Bronchial epithelial cell (primary cell): ENCODE measurements around the gene DNM3. TPM values are rescaled to one million over a fixed set of nuclear protein-coding genes. Genes with fewer than 3 reads are reported as not detected.

Experiments
- DNase-seq: peaks from one replicate; pipeline ENCODE4 v3.0.0-alpha.2; 2010; ENCODE audit warnings: low read depth
- FAIRE-seq: peaks from 2 replicates; lab custom pipeline; 2011; peaks lifted over from hg19 to GRCh38; lab: Jason Lieb, UNC
- H3K27me3 ChIP-seq: 2 replicates; pipeline ENCODE4 v1.5.1; 2011; ENCODE audit warnings: low read length; ENCODE audit not compliant: control insufficient read depth, insufficient read depth
- H3K36me3 ChIP-seq: 2 replicates; pipeline ENCODE4 v1.5.1; 2011; ENCODE audit warnings: low read length; ENCODE audit not compliant: control insufficient read depth, insufficient read depth
- H3K4me3 ChIP-seq: 2 replicates; pipeline ENCODE4 v1.5.1; 2011; ENCODE audit warnings: mild to moderate bottlenecking, low read depth, low read length, control low read depth
- CTCF ChIP-seq: IDR thresholded peaks from 2 replicates; pipeline ENCODE4 v1.5.1; 2011; ENCODE audit warnings: mild to moderate bottlenecking, moderate library complexity, low read length, control low read depth, inconsistent platforms; ENCODE audit not compliant: insufficient read depth, severe bottlenecking
- total RNA-seq: library from RNA; depleted of rRNA; stranded (reverse); fragments of >200 nt; gene quantifications from 2 replicates; pipeline ENCODE4 v1.2.1, GENCODE V29; 2014

Gene DNM3
- total RNA-seq, 1 donor from 2014 or later, result 1.3 TPM

- FAIRE-seq, result no peak
- no peak for TF ChIP-seq CTCF
- Histone ChIP-seq H3K36me3 (no peaks in the 10 kb centered on the region), H3K27me3 (no peaks in the 10 kb centered on the region), H3K4me3 (no peak overlapping the region)
- no peak for DNase-seq
These were observed 31.1 kb downstream of the DNM3 start for GRCh38 chr1:171872430-171872829.

GRCh38 chr1:171873664-171874063 is 32.4 kb downstream of the DNM3 start:
- Histone ChIP-seq H3K27me3 (no peaks in the 10 kb centered on the region), H3K36me3 (no peaks in the 10 kb centered on the region), H3K4me3 (no peak overlapping the region)
- no peak for FAIRE-seq
- DNase-seq, result no peak
- TF ChIP-seq CTCF, result no peak

GRCh38 chr1:171877701-171878100 is 36.4 kb downstream of the DNM3 start:
- DNase-seq, result peak; percentile 79
- H3K36me3 ChIP-seq, result no peaks in the 10 kb centered on the region
- FAIRE-seq, result no peak
- TF ChIP-seq CTCF, result no peak
- no peaks in the 10 kb centered on the region for H3K27me3 ChIP-seq
- H3K4me3 ChIP-seq, result no peak overlapping the region

GRCh38 chr1:171879556-171879955 is 38.3 kb downstream of the DNM3 start:
- FAIRE-seq, result peak; percentile 62
- Histone ChIP-seq H3K4me3 (no peak overlapping the region), H3K27me3 (no peaks in the 10 kb centered on the region), H3K36me3 (no peaks in the 10 kb centered on the region)
- DNase-seq, result no peak
- TF ChIP-seq CTCF, result no peak

GRCh38 chr1:171881442-171881841 is 40.1 kb downstream of the DNM3 start:
- FAIRE-seq, result no peak
- no peak overlapping the region for H3K4me3 ChIP-seq
- no peak for TF ChIP-seq CTCF
- no peaks in the 10 kb centered on the region for H3K36me3 ChIP-seq
- no peak for DNase-seq
- H3K27me3 ChIP-seq, result no peaks in the 10 kb centered on the region

GRCh38 chr1:171883849-171884248 is 42.6 kb downstream of the DNM3 start:
- Histone ChIP-seq H3K27me3 (no peaks in the 10 kb centered on the region), H3K4me3 (no peak overlapping the region), H3K36me3 (no peaks in the 10 kb centered on the region)
- FAIRE-seq (no peak), DNase-seq (no peak)
- no peak for TF ChIP-seq CTCF
